ENCODE results near the gene OR11G2. TPM values are rescaled to one million over a fixed set of nuclear protein-coding genes. Genes with fewer than 3 reads are reported as not detected.

Gene OR11G2
- total and polyA plus RNA-seq, 2 donors (not counting 3 experiments of a cell fraction or from before 2014, with no cell fraction given) = not detected

- no peak overlapping the region for H3K27ac ChIP-seq (ENCODE audit: insufficient read depth, low read depth, low read length)
- no peak for TF ChIP-seq POLR2A (IDR thresholded peaks at IDR 0.05; ENCODE audit: low read depth, low read length)
- no peak for TF ChIP-seq GATA2 (IDR thresholded peaks at IDR 0.05; ENCODE audit: insufficient read depth, insufficient read length, low read depth, low read length)
- TF ChIP-seq EZH2 (IDR thresholded peaks at IDR 0.05; ENCODE audit: borderline replicate concordance, low read depth, low read length, severe bottlenecking) = no peak
- no peak for TF ChIP-seq MYC (IDR thresholded peaks at IDR 0.05; ENCODE audit: low read depth, low read length)
- TF ChIP-seq FOS (IDR thresholded peaks at IDR 0.05; ENCODE audit: borderline replicate concordance, insufficient read depth, low read length) = no peak
- TF ChIP-seq JUN (IDR thresholded peaks at IDR 0.05; ENCODE audit: borderline replicate concordance, insufficient read depth, insufficient read length, low read depth) = no peak
- TF ChIP-seq CTCF (IDR thresholded peaks at IDR 0.05; ENCODE audit: extremely low read depth in 1 of 2, insufficient read depth in 1 of 2, low read depth in 1 of 2, low read length in 2 of 2) = no peak
- TF ChIP-seq MAX (IDR thresholded peaks at IDR 0.05; ENCODE audit: insufficient read depth, insufficient read length) = no peak
- no peak for TF ChIP-seq POLR2AphosphoS5 (IDR thresholded peaks at IDR 0.05; ENCODE audit: insufficient read depth, low read depth, low read length)
- no peak overlapping the region for H3K4me2 ChIP-seq (ENCODE audit: insufficient read depth, low read length)
- no peaks in the 10 kb centered on the region for H3K27me3 ChIP-seq (ENCODE audit: control insufficient read depth in 2 of 2, insufficient read depth in 2 of 2, low read length in 2 of 2)
- no peaks in the 10 kb centered on the region for H3K79me2 ChIP-seq (ENCODE audit: control insufficient read depth, insufficient read depth, low read length)
- BruUV-seq (replicated peaks) = no TSS peak
- intact Hi-C loops (cut with micrococcal nuclease) (no loop called here), dilution Hi-C loops (cut with MboI; ENCODE audit: extremely low pct_ligation_motif_present, low sequenced_read_pairs) (no loop called here)
- no peaks in the 10 kb centered on the region for H3K36me3 ChIP-seq (ENCODE audit: control insufficient read depth in 2 of 2, extremely low read depth in 1 of 2, insufficient read depth in 2 of 2, low read length in 2 of 2)
- ChIA-PET CTCF (interaction anchor here (1.0 kb wide), 1 partner anchor 9 kb away, joined by 3 read pairs; no protein-coding TSS in a partner anchor), POLR2A (no interaction called here)
- FAIRE-seq = no peak
- H4K20me1 ChIP-seq (replicated peaks; ENCODE audit: control insufficient read depth, extremely low read depth, insufficient read depth, low read length) = no peaks in the 10 kb centered on the region
- no peaks in the 10 kb centered on the region for H3K9me3 ChIP-seq (replicated peaks; ENCODE audit: control insufficient read depth, insufficient read depth, low read length)
- no peaks in the 10 kb centered on the region for H3K9me1 ChIP-seq (replicated peaks; ENCODE audit: control insufficient read depth, extremely low read depth, insufficient read depth, low read length)
- no peak overlapping the region for H3K4me3 ChIP-seq (replicated peaks in 1 of 3; ENCODE audit: insufficient read depth in 1 of 3, low read depth in 1 of 3, low read length in 3 of 3)
- no peak for DNase-seq (ENCODE audit: low read depth, low spot score)
- H2AFZ ChIP-seq (ENCODE audit: low read depth, low read length) = no peak overlapping the region
- H3K4me1 ChIP-seq (ENCODE audit: control insufficient read depth, extremely low read depth, insufficient read depth, low read length) = no peaks in the 10 kb centered on the region
- no peak overlapping the region for H3K9ac ChIP-seq (replicated peaks; ENCODE audit: extremely low read depth, insufficient read depth, low read length)
Measured at GRCh38 chr14:20164462-20164861, 26.2 kb upstream of the OR11G2 start.
